ENCODE measurements around the gene GPAT3. TPM values are rescaled to one million over a fixed set of nuclear protein-coding genes. Genes with fewer than 3 reads are reported as not detected.

The GPAT3 gene
- total and polyA plus RNA-seq, 2 donors from 2014 or later, result 11.4 to 25.3 TPM

DNA sequence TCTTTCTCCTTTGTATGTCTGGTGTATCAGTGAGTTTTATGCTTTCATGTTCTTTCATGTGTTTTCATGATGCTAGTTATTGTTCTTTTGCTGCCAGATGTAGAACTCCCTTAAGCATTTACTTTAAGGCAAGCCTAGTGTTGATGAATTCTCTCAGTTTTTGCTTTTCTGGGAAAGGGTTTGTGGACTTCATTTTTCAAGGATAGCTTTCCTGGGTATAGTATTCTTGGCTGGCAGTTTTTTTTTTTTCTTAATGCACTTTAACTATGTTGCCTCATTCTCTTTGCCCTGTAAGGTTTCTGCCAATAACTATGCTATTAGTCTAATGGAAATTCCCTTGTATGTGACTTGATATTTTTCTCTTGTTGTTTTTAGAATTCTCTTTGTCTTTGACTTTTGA is 77.1 kb downstream of the GPAT3 start:
- H3K9ac ChIP-seq (ENCODE audit: low read length in 3 of 3), result no peak overlapping the region
- FAIRE-seq (no peak), DNase-seq (no peak)
- intact Hi-C loops (cut with DNase I), result no loop called here
- peaks cover 0 to 8% (median 6%) of the 10 kb centered on the region in 3 donors for H3K4me1 ChIP-seq (ENCODE audit: control insufficient read depth in 2 of 3, insufficient read depth in 2 of 3, low read depth in 1 of 3, low read length in 3 of 3)
- H3K36me3 ChIP-seq (ENCODE audit: control insufficient read depth in 2 of 3, insufficient read depth in 3 of 3, low read length in 3 of 3), result no peaks in the 10 kb centered on the region
- TF ChIP-seq, protein P1, sequence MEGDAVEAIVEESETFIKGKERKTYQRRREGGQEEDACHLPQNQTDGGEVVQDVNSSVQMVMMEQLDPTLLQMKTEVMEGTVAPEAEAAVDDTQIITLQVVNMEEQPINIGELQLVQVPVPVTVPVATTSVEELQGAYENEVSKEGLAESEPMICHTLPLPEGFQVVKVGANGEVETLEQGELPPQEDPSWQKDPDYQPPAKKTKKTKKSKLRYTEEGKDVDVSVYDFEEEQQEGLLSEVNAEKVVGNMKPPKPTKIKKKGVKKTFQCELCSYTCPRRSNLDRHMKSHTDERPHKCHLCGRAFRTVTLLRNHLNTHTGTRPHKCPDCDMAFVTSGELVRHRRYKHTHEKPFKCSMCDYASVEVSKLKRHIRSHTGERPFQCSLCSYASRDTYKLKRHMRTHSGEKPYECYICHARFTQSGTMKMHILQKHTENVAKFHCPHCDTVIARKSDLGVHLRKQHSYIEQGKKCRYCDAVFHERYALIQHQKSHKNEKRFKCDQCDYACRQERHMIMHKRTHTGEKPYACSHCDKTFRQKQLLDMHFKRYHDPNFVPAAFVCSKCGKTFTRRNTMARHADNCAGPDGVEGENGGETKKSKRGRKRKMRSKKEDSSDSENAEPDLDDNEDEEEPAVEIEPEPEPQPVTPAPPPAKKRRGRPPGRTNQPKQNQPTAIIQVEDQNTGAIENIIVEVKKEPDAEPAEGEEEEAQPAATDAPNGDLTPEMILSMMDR (IDR thresholded peaks at IDR 0.05; ENCODE audit: borderline replicate concordance, extremely low read depth, insufficient read depth), result no peak
- H3K27me3 ChIP-seq (ENCODE audit: control insufficient read depth, insufficient read depth, low read length), result no peaks in the 10 kb centered on the region
- H3K9me3 ChIP-seq (ENCODE audit: control insufficient read depth in 2 of 3, insufficient read depth in 1 of 3, low read length in 3 of 3), result peaks cover 2 to 18% (median 3%) of the 10 kb centered on the region in 3 donors
- no peak overlapping the region for H3K4me3 ChIP-seq (ENCODE audit: low read length in 3 of 3)
- no peak overlapping the region for H3K27ac ChIP-seq (ENCODE audit: low read depth in 2 of 2, low read length in 2 of 2)

DNA sequence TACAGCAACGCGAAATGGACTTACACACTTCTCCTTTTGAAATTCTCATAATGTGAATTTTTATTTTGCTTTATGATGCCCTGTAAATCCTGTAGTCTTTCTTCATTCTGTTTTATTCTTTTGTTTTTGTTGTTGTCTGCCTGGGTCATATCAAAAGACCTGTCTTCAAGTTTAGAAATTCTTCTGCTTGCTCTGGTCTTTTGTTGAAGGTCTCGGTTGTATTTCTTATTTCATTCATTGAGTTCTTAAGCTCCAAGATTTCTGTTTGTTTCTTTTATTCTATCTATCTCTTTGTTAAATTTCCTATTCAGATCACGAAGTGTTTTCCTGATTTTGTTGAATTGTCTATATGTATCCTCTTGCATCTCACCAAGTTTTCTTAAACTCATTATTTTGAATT is 78.1 kb downstream of the GPAT3 start:
- H3K9ac ChIP-seq (ENCODE audit: low read length in 3 of 3), result no peak overlapping the region
- H3K4me3 ChIP-seq (ENCODE audit: low read length in 3 of 3), result no peak overlapping the region
- no peaks in the 10 kb centered on the region for H3K27me3 ChIP-seq (ENCODE audit: control insufficient read depth, insufficient read depth, low read length)
- DNase-seq (no peak), FAIRE-seq (no peak)
- peaks cover under 1 to 15% (median 11%) of the 10 kb centered on the region in 3 donors for H3K4me1 ChIP-seq (ENCODE audit: control insufficient read depth in 2 of 3, insufficient read depth in 2 of 3, low read depth in 1 of 3, low read length in 3 of 3)
- no peak overlapping the region for H3K27ac ChIP-seq (ENCODE audit: low read depth in 2 of 2, low read length in 2 of 2)
- H3K9me3 ChIP-seq (ENCODE audit: control insufficient read depth in 2 of 3, insufficient read depth in 1 of 3, low read length in 3 of 3), result peaks cover 2 to 18% (median 3%) of the 10 kb centered on the region in 3 donors
- TF ChIP-seq, protein P1 (IDR thresholded peaks at IDR 0.05; ENCODE audit: borderline replicate concordance, extremely low read depth, insufficient read depth), result no peak
- no peaks in the 10 kb centered on the region for H3K36me3 ChIP-seq (ENCODE audit: control insufficient read depth in 2 of 3, insufficient read depth in 3 of 3, low read length in 3 of 3)
- intact Hi-C loops (cut with DNase I), result no loop called here

- H3K9ac ChIP-seq (ENCODE audit: low read length in 3 of 3), result no peak overlapping the region
- no peaks in the 10 kb centered on the region for H3K27me3 ChIP-seq (ENCODE audit: control insufficient read depth, insufficient read depth, low read length)
- intact Hi-C loops (cut with DNase I), result no loop called here
- H3K4me1 ChIP-seq (ENCODE audit: control insufficient read depth in 2 of 3, insufficient read depth in 2 of 3, low read depth in 1 of 3, low read length in 3 of 3), result peaks cover 2 to 28% (median 25%) of the 10 kb centered on the region in 3 donors
- no peaks in the 10 kb centered on the region for H3K36me3 ChIP-seq (ENCODE audit: control insufficient read depth in 2 of 3, insufficient read depth in 3 of 3, low read length in 3 of 3)
- peaks cover 2 to 18% (median 3%) of the 10 kb centered on the region in 3 donors for H3K9me3 ChIP-seq (ENCODE audit: control insufficient read depth in 2 of 3, insufficient read depth in 1 of 3, low read length in 3 of 3)
- H3K27ac ChIP-seq (ENCODE audit: low read depth in 2 of 2, low read length in 2 of 2), result peak overlapping the region in 1 of 2 donors; percentile 29
- FAIRE-seq (no peak), DNase-seq (no peak)
- TF ChIP-seq, protein P1 (IDR thresholded peaks at IDR 0.05; ENCODE audit: borderline replicate concordance, extremely low read depth, insufficient read depth), result no peak
- H3K4me3 ChIP-seq (ENCODE audit: low read length in 3 of 3), result no peak overlapping the region
Measured at GRCh38 chr4:83616252-83616651, 80.3 kb downstream of the GPAT3 start.
